Testis (tissue), 3 donors: ENCODE results near the gene UBE3B. TPM values are rescaled to one million over a fixed set of nuclear protein-coding genes. Genes with fewer than 3 reads are reported as not detected.
A peak's percentile ranks its signal among the peaks of the same experiment; 100 is the strongest.

Source experiments
- DNase-seq: peaks from one replicate; pipeline ENCODE4 v3.0.0-alpha.2; 2019
- H3K27ac ChIP-seq, 2 donors: fragments of 200-600 bp; sonication (generic); one replicate each; pipeline ENCODE4 v1.5.1; 2019
- H3K27me3 ChIP-seq: fragments of 200-600 bp; sonication (generic); one replicate; pipeline ENCODE4 v1.5.1; 2019
- H3K36me3 ChIP-seq: fragments of 200-600 bp; sonication (generic); one replicate; pipeline ENCODE4 v1.5.1; 2017; ENCODE audit warnings: low read depth; ENCODE audit errors: missing control alignments
- H3K4me1 ChIP-seq: fragments of 200-600 bp; sonication (generic); one replicate; pipeline ENCODE4 v1.5.1; 2019
- H3K4me3 ChIP-seq, 2 donors: fragments of 200-600 bp; sonication (generic); one replicate each; pipeline ENCODE4 v1.5.1; 2017 to 2019
- H3K9me3 ChIP-seq: fragments of 200-600 bp; sonication (generic); one replicate; pipeline ENCODE4 v1.5.1; 2017
- POLR2A ChIP-seq: fragments of 450-650 bp; IDR thresholded peaks from one replicate; pipeline ENCODE4 v1.6.1; 2017; ENCODE audit warnings: antibody characterized with exemption, mild to moderate bottlenecking, moderate library complexity
- WGBS, 2 donors: methylation state at CpG; one replicate each; pipeline ENCODE4 v1.1.5; 2018; 5-methylcytosine and 5-hydroxymethylcytosine counted together
- intact Hi-C: fragments of 100-400 bp; cut with DNase I; formaldehyde crosslinking; loops from one replicate; pipeline ENCODE4 v1.15.1; 2023; ENCODE audit warnings: low total_unique reads
- polyA plus RNA-seq: library from polyadenylated mRNA; stranded (reverse); fragments of 350-450 nt; fragmentation: Illumina TruSeq; extraction: RNeasy Lipid Tissue Mini Kit (QIAGEN cat#74804); gene quantifications from one replicate; pipeline ENCODE4 v1.2.3, GENCODE V29; 2014; ENCODE audit warnings: low read depth, low replicate concordance; ENCODE audit not compliant: insufficient read depth
- total RNA-seq, 2 donors: library from RNA; depleted of rRNA; stranded (reverse); fragments of >200 nt; gene quantifications; one replicate each; pipeline ENCODE4 v1.2.3, GENCODE V29; 2016
- TF ChIP-seq, protein P1 (sequence below), 3 experiments: fragments of 450-650 bp in 2 of 3; fragments of 200-600 bp in 1 of 3; sonication (generic) in 1 of 3; IDR thresholded peaks; one replicate each; pipeline ENCODE4 v1.5.1; 2016 to 2019; ENCODE audit warnings: antibody characterized with exemption in 3 of 3, mild to moderate bottlenecking in 2 of 3, moderate library complexity in 1 of 3

UBE3B gene
- total and polyA plus RNA-seq, 3 donors from 2014 or later, result 38.1 to 66.8 (median 65.6) TPM

DNA sequence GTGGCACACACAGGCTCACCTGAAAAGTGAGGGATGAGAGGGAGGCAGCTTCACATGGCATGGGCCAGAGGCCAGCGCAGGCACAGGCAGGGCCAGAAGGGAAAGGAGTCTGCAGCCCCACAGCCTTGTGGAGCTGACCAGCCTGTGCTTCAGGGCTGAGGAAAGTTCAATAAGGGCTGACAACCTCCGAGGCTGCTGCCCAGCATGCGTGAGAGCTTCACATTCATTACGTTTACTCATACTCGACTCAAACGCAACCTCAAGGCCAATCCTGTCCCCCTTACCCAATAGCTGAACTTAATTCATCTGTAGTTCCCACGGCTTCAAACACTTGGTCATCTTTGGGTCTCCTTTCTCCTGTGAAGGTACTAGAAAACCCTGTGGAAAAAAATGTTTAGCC lies 91.1 kb downstream of the UBE3B start:
- no peak overlapping the region for H3K4me3 ChIP-seq

DNA sequence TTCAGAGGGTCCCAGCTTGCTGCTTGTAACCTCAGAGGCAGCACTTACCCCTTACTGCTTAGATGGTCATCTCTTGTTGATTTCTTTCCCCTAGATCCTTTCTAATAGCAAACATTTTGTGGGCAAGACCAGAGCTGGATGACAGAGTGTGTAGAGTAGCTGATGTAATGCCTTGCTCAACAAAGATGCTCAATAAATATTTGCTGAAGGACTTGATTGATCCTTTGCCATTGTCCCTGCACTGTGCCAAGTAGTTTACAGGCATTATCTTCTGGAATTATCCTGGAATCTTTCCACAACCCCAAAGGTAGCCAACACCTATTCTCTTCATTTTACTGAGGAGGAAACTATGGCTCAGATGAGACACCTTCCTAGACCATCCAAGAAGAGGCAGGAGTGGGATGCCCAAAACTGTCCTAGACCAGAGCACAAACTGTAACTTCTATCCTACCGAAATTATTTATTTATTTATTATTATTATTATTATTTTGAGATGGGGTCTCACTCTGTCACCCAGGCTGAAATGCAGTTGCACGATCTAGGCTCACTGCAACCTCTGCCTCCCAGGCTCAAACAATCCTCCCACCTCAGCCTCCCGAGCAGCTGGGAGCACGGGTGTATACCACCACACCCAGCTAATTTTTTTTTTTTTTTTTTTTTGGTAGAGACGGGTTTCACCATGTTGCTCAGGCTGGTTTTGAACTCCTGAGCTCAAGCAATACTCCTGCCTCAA lies 94.5 kb downstream of the UBE3B start:
- 54 to 69% methylated on average over 5 of the region's 5 CpGs for WGBS, 2 donors
- H3K9me3 ChIP-seq, result no peaks in the 10 kb centered on the region
- H3K36me3 ChIP-seq, result no peaks in the 10 kb centered on the region
- no peak overlapping the region for H3K27ac ChIP-seq
- intact Hi-C loops, result no loop called here
- DNase-seq, result no peak
- no peak overlapping the region for H3K4me3 ChIP-seq
- H3K27me3 ChIP-seq, result no peaks in the 10 kb centered on the region
- TF ChIP-seq, protein P1, sequence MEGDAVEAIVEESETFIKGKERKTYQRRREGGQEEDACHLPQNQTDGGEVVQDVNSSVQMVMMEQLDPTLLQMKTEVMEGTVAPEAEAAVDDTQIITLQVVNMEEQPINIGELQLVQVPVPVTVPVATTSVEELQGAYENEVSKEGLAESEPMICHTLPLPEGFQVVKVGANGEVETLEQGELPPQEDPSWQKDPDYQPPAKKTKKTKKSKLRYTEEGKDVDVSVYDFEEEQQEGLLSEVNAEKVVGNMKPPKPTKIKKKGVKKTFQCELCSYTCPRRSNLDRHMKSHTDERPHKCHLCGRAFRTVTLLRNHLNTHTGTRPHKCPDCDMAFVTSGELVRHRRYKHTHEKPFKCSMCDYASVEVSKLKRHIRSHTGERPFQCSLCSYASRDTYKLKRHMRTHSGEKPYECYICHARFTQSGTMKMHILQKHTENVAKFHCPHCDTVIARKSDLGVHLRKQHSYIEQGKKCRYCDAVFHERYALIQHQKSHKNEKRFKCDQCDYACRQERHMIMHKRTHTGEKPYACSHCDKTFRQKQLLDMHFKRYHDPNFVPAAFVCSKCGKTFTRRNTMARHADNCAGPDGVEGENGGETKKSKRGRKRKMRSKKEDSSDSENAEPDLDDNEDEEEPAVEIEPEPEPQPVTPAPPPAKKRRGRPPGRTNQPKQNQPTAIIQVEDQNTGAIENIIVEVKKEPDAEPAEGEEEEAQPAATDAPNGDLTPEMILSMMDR (IDR thresholded peaks at IDR 0.05), result no peak
- no peak for TF ChIP-seq POLR2A
- H3K4me1 ChIP-seq, result peaks cover 14% of the 10 kb centered on the region

More for the DNA sequence above, 91.1 kb downstream of the UBE3B start:
- DNase-seq, result no peak
- Histone ChIP-seq H3K4me1 (peaks cover 15% of the 10 kb centered on the region), H3K27ac (no peak overlapping the region), H3K27me3 (no peaks in the 10 kb centered on the region), H3K9me3 (no peaks in the 10 kb centered on the region), H3K36me3 (no peaks in the 10 kb centered on the region)
- 78 to 80% methylated on average over 7 of the region's 7 CpGs for WGBS, 2 donors
- intact Hi-C loops, result no loop called here
- no peak for TF ChIP-seq POLR2A
- TF ChIP-seq, protein P1 (IDR thresholded peaks at IDR 0.05), result no peak

DNA sequence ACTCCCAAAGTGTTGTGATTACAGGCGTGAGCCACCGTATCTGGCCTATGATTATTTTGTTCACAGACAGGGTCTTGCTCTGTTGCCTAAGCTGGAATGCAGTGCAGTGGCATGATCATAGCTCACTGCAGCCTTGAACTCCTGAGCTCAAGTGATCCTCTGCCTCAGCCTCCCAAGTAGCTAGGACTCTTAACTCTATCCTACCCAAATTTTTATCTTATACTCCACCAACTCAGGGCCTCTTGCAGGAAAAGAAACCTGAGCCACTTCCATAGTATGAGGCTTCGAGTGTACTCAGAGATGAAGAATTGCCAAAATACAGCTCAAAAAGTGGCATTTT lies 95.0 kb downstream of the UBE3B start:
- Histone ChIP-seq H3K27ac (peak overlapping the region in 1 of 2 donors; percentile 81), H3K9me3 (no peaks in the 10 kb centered on the region), H3K4me1 (peaks cover 14% of the 10 kb centered on the region), H3K27me3 (no peaks in the 10 kb centered on the region), H3K36me3 (no peaks in the 10 kb centered on the region), H3K4me3 (peak overlapping the region in 1 of 2 donors; percentile 75)
- intact Hi-C loops, result no loop called here
- no peak for DNase-seq
- no peak for TF ChIP-seq POLR2A
- TF ChIP-seq, protein P1 (IDR thresholded peaks at IDR 0.05), result no peak
- WGBS, 2 donors, result 26 to 30% methylated on average over 3 of the region's 3 CpGs

DNA sequence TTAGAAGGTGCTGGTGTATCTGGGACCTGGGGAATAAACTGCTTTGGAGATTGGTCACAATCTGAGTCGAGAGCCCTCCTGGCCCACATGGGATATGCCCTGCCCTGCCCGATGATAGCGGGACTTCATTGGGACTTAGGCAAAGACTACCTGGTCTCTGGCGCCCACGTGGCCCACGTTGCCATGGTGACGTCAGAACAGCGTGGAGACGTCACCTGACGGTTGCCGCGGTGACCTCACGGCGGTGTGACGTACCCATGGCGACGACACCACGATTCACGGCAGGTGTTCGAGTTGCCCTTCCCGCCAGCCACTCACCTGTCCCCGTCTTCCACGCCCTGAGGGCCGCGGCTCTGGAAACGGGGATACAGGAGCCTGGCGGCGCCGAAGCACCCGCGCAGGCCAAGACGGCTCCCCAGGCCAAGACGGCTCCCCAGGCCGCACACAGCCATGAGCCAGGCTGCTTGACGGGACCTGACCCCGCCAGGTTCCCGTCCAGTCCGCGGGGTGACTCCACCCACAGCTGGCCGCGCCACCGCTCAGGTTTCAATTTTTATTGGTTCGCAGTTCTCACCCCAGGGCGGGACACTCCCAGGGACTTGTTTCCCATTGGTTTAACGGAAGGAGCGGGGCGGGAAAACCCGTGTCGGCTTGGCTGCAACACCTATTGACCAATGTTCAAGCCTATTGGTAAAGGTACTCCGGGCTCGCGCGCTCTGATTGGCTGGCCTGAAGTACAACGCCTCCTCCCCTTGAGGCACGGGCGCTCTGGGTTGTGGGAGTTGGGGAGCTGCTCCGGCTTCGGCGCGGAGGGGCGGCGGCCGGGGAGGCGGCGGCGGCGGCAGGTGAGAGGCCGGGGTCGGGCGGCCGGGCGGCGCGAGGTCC lies 95.8 kb downstream of the UBE3B start, which contains the start of the genes MMAB and MVK:
MMAB (minus strand) TSS at position 476 of the 885 bp plus-strand sequence; CDS start at position 452, 24 bp downstream.
MVK (plus strand) TSS at position 766 of the 885 bp plus-strand sequence. CDS start 1,029 bp downstream, outside the sequence.
- H3K9me3 ChIP-seq, result no peaks in the 10 kb centered on the region
- no peaks in the 10 kb centered on the region for H3K36me3 ChIP-seq
- intact Hi-C loops, result no loop called here
- TF ChIP-seq POLR2A, result no peak
- TF ChIP-seq, protein P1 (IDR thresholded peaks at IDR 0.05), result peak in 1 of 3 experiments; percentile 3
- H3K27me3 ChIP-seq, result no peaks in the 10 kb centered on the region
- H3K4me1 ChIP-seq, result peaks cover 14% of the 10 kb centered on the region
- WGBS, 2 donors, result 0 to 1% methylated on average over 28 to 64 of the region's 74 CpGs
- H3K4me3 ChIP-seq, result peak within 1 kb of the TSS; percentile 75 to 78
- H3K27ac ChIP-seq, result peak within 1 kb of the TSS; percentile 81 to 83
- DNase-seq, result peak; percentile 100
